LNCAP (cell line): Measurements from ENCODE around the gene NIP7.

Experiments
- TF ChIP-seq, protein P1 (sequence below): fragments of 450-650 bp; IDR thresholded peaks from 2 replicates; pipeline ENCODE4 v1.5.1; 2017; ENCODE audit warnings: mild to moderate bottlenecking

The NIP7 gene

DNA sequence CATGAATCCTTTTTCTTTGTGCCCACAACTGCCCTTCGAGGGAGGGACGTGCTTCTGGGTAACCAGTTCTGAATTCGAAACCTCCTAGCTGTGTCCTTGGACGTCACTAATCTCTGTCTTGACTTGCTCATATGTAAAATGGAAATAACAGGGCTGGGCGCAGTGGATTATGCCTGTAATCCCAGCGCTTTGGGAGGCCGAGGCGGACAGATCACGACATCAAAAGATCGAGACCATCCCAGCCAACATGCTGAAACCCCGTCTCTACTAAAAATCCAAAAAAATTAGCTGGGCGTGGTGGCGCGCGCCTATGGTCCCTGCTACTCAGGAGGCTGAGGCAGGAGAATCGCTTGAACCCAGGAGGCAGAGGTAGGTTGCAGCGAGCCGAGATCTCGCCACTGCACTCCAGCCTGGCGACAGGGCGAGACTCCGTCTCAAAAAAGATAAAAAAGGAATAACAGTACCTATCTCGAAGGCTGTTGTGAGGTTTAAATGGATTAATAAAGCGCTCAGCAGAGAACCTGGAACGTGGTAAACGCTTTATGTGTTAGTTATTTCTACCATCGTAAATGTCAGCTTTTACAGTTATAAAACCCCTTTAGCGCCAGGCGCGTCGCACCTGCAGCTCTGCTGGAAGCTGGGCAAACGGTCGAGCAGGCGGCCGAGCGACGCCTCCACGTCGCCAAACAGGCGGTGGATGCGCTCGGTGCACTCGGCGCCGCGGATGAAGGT is 849 bp upstream of the NIP7 start:
- TF ChIP-seq, protein P1, sequence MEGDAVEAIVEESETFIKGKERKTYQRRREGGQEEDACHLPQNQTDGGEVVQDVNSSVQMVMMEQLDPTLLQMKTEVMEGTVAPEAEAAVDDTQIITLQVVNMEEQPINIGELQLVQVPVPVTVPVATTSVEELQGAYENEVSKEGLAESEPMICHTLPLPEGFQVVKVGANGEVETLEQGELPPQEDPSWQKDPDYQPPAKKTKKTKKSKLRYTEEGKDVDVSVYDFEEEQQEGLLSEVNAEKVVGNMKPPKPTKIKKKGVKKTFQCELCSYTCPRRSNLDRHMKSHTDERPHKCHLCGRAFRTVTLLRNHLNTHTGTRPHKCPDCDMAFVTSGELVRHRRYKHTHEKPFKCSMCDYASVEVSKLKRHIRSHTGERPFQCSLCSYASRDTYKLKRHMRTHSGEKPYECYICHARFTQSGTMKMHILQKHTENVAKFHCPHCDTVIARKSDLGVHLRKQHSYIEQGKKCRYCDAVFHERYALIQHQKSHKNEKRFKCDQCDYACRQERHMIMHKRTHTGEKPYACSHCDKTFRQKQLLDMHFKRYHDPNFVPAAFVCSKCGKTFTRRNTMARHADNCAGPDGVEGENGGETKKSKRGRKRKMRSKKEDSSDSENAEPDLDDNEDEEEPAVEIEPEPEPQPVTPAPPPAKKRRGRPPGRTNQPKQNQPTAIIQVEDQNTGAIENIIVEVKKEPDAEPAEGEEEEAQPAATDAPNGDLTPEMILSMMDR, result no peak

DNA sequence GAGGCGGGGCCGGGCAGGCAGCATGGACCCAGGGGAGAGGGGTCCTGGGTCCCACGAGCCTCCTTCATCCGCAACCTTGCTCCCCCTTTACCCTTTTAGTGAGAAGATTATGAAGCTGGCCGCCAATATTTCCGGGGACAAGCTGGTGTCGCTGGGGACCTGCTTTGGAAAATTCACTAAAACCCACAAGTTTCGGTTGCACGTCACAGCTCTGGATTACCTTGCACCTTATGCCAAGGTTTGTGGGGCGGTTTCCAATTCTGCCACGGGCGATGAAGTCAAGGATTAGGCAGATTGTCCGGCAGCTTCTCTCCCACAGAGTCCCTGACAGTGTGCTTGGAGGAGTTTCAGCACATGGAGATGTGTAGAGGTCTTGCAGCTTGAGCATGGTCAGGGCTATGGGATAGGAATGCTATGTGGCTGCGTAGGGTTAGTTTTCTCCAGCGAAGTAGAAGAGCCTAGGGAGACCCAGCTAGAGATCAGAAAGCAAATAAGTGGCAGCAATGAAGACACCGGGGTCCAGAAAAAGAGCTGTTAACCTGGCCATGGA is 598 bp downstream of the NIP7 start:
- TF ChIP-seq, protein P1, result no peak

DNA sequence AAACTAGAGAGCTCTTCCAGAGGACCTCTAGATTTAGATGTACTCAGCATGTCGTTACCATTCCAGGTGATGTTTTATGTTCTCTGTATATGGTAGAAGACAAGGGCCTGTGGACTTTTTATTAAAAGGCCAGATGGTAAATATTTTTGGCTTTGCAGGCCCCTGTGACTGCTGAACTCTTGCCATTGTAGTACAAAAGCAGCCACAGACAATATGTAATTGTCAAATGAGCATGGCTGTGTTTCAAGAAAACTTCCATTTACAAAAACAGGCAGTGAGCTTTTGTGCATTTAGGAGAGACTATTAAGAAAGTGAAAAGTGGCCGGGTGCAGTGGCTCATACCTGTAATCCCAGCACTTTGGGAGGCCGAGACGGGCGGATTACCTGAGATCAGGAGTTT is 4.6 kb downstream of the NIP7 start:
- TF ChIP-seq, protein P1, result no peak

DNA sequence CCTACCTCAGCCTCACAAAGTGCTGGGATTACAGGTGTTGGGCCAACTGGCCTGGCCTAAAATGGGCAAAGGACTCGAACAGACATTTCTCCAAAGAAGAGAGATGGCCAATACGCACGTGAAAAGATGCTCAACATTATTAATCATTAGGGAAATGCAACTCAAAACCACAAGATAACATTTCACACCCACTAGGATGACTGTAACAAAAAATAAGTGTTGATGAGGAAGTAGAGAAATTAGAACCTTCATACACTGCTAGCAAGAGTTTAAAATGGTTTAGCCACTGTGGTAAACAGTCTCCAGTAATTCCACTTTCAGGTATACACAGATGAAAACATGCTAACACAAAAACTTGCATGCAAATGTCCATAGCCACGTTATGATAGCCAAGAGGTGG is 6.4 kb downstream of the NIP7 start:
- TF ChIP-seq, protein P1, result no peak

DNA sequence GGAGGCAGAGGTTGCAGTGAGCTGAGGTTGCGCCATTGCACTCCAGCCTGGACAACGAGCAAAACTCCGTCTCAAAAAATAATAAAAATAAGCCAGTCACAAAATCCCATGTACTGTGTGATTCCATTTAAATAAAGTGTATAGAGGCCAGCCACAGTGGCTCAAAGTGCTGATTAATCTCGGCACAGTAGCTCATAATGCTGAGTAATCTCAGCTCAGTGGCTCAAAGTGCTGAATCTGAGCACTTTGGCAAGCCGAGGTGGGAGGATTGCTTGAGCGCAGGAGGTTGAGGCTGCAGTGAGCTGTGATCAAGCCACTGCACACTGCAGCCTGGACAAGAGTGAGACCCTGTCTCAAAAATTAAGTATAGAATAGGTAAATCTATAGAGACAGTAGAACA is 7.1 kb downstream of the NIP7 start:
- TF ChIP-seq, protein P1, result no peak

DNA sequence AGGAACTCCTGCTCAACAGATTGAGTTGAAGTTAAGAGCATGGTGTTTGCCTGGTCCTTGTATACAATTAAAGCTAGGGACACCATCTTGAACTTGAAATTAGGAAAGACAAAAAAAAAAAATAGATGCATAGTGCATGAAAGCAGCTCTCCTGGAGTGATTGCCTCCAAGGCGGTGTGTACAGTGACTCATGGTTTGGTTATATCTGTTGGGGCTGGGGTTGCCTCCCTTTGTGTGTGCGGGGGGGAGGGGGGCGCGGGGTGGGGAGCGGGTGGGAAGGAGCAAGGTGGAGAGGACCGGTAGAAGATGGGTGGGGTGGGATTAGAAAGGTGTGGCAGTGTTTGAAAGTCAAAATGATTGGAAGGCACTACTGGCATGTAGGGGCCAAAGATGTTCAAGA is 8.7 kb downstream of the NIP7 start:
- TF ChIP-seq, protein P1, result no peak

DNA sequence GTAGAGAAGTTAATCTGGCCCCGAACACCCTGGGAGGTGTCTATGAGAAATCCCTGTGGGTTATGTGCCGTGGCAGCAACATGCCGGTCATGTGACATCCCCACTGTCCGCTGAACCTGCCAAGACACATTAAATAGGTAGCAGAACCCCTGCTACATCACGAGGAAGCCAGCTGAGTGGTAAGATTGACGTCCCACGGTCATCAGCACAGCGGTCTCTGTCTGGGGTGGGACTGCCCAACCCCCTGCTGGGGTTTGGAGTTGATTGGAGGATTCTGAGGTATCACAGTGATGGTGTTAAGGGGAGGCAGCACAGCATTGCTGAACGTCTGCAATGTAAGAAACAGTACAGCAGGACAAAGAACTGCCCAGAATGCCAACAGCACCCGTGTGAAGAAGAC is 10.0 kb downstream of the NIP7 start:
- TF ChIP-seq, protein P1, result no peak
